NB4 (cell line): ENCODE results near the gene SYP.
"Not testable (repeated sequence)": the region's sequence is repeated elsewhere in the genome, so short reads cannot be mapped to it uniquely, and the experiment has no call there.

ENCODE experiments used
- DNase-seq: peaks from one replicate; pipeline ENCODE4 v3.0.0; 2010; ENCODE audit warnings: low read depth
- H3K4me3 ChIP-seq: one replicate; pipeline ENCODE4 v1.5.1; 2011; ENCODE audit warnings: mild to moderate bottlenecking, low read depth, low read length, moderate library complexity
- CTCF ChIP-seq: IDR thresholded peaks from one replicate; pipeline ENCODE4 v1.5.1; 2012; ENCODE audit warnings: low read depth, low read length
- MAX ChIP-seq: IDR thresholded peaks from 2 replicates; pipeline ENCODE4 v1.6.1; 2011; ENCODE audit warnings: low read depth, low read length
- MYC ChIP-seq: IDR thresholded peaks from 2 replicates; pipeline ENCODE4 v1.6.1; 2011; ENCODE audit warnings: low read depth, low read length
- POLR2A ChIP-seq: IDR thresholded peaks from 2 replicates; pipeline ENCODE4 v1.6.1; 2011; ENCODE audit warnings: mild to moderate bottlenecking; ENCODE audit not compliant: insufficient read length; ENCODE audit errors: extremely low read depth

SYP gene

GRCh38 chrX:49157194-49157593, 42.8 kb downstream of the SYP start:
- H3K4me3 ChIP-seq: no peak overlapping the region
- TF ChIP-seq CTCF: no peak
- no peak for DNase-seq

DNA sequence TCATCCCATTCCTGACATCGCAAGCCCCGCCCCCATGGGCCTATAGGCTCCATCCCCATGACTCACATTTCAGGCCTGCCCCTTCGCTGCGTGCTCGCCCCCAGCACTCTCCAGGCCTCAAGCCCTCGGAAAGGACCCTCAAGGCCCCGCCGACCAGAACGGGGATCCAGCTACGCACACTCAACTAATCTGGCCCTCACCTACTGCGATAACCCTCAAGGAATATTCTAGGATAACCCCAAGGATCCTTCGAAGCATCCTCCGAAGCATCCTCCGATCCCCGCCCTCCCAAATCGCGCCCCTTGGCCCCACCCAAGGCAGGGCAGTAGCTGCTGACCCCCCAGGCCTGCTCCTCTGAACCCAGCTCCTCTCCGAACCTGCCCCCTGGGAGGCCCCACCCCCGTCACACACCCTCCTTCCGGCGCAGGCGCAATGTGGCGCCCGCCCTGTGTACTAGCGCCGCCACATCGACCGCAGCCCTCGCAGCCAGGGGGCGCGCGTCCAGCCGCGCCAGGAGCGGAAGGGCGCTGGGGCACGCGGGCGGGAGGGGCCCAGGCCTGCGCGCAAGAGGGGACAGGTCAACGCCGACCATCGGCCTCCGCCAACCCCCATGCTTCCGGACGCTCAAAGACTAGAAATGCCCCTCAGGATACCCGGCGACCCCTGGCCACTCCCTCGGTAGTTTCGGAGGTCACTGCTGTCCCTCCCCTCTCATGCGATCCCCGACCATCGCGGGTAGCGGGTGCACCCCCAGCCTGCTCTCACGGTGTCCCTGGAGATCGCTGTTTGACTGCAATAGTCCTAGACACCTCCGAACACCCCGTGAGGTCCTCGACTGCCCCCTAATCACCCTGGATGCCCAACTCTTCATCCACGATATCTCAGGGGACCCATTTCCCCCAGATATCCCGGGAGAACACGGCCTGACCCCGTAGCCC, 43.8 kb downstream of the SYP start:
- DNase-seq: peak; percentile 82
- TF ChIP-seq MYC: peak; percentile 66
- peak; percentile 36 for TF ChIP-seq CTCF
- peak; percentile 34 for TF ChIP-seq POLR2A
- TF ChIP-seq MAX: peak; percentile 76

DNA sequence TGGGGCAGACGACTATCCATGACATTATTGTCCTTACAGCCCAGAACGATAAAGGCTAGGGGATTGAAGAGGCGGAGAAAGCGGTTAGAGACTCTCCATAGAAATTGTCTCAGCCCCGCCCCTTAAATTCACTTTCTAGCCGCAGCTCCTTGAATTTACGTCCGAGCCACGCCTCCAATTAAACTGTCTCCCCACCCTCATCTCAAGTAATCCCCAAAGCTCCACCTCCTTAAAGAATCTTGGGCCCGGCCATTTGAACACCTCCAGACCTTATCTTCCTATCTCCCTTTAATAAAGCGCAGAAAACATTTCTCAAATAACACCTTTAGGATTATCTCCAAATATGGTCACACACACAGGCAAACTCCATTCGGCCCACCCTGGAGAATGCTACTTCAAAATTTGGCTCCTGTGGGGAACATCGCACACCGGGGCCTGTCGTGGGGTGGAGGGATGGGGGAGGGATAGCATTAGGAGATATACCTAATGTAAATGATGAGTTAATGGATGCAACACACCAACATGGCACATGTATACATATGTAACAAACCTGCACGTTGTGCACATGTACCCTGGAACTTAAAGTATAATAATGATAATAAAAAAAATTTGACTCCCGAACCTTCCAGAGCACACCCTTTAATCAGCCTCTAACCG, 44.6 kb downstream of the SYP start:
- no peak for TF ChIP-seq MAX
- TF ChIP-seq MYC: no peak
- no peak for TF ChIP-seq CTCF
- no peak for TF ChIP-seq POLR2A
- peak overlapping the region; percentile 42 for H3K4me3 ChIP-seq
- peak; percentile 80 for DNase-seq

More for the DNA sequence above, 43.8 kb downstream of the SYP start:
- H3K4me3 ChIP-seq: peak overlapping the region; percentile 42

DNA sequence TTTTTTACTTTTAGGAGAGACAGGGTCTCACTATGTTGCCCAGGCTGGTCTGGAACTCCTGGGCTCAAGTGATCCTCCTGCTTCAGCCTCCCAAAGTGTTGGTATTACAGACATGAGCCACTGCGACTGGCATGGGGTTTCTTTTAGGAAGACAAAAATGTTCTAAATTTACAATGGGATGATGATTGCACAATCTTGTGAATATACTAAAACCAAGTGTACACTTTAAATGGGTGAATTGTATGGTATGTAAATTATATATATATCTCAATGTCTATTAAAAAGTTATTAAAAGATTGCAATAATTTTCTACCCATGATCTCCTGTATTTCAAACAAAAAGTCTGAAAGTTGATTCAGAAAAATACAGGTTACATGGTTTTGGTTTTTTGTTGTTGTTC, 46.5 kb downstream of the SYP start:
- DNase-seq: no peak
- no peak overlapping the region for H3K4me3 ChIP-seq
- TF ChIP-seq CTCF (no peak), MAX (no peak), MYC (no peak), POLR2A (no peak)

- not testable (repeated sequence) for DNase-seq, H3K4me3 ChIP-seq
Measured at GRCh38 chrX:49149291-49149690, 50.7 kb downstream of the SYP start.

DNA sequence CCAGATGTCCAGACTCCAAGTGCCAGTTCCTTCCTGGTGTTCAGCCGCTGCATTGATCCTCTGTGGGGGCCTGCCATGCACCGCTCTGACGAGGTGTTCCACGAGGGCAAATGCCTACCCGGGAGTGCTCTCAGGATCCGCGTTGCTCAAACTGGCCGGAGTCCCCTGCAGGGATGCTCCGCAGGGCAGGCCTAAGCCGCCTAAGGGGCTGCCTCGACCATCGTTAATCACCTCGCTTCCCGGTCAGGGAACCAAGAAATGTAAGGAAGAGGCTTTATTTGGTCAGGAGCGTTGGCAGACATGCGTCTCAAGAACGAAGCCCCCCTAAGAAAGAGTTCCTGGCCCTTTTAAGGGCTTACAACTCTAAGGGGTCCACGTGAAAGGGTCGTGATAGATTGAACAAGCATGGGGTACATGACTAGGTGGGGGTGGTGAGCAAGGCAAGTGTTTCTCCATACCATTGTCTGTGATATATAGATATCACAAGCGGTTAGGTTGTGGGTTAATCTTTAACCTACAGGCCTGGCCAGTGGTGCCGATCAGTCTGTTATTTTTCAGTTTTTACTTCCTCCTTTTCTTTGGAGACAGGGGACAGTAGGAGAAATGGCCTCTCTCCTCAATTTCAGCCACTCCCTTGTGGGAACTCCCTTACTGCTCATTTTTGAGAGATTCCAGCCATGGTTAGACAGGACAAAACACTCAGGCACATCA, 51.4 kb downstream of the SYP start:
- not testable (repeated sequence) for H3K4me3 ChIP-seq
- peak; percentile 47 for DNase-seq

- TF ChIP-seq POLR2A: no peak
- TF ChIP-seq CTCF: no peak
- no peak for TF ChIP-seq MYC
- no peak for TF ChIP-seq MAX
Measured at GRCh38 chrX:49147936-49148335, 52.1 kb downstream of the SYP start.

More at GRCh38 chrX:49147936-49148335, 52.1 kb downstream of the SYP start:
- no peak for DNase-seq
- no peak overlapping the region for H3K4me3 ChIP-seq
